ENCODE data around the gene SLC41A3.

GRCh38 chr3:126119008-126119675 is 35.2 kb upstream of the SLC41A3 start:
- TF ChIP-seq EZH2 (optimal IDR thresholded peaks at IDR 0.05; ENCODE audit: low read depth, low read length) = no peak
- TF ChIP-seq CTCF (IDR thresholded peaks at IDR 0.05; ENCODE audit: low read length) = no peak
